PFSK-1 (cell line): Measurements from ENCODE around the gene NKX1-2.

Source experiments
- FOXP2 ChIP-seq: optimal IDR thresholded peaks from 2 replicates; pipeline ENCODE3; 2011; ENCODE audit warnings: borderline replicate concordance, control low read depth, inconsistent platforms; ENCODE audit not compliant: insufficient read depth; ENCODE audit errors: extremely low read length, extremely low read depth
- POLR2AphosphoS5 ChIP-seq: IDR thresholded peaks from 2 replicates; pipeline ENCODE4 v1.6.1; 2012; ENCODE audit warnings: low read depth, mild to moderate bottlenecking, control low read depth, low read length, moderate library complexity
- SIN3A ChIP-seq: IDR thresholded peaks from 2 replicates; pipeline ENCODE4 v1.6.1; 2012; ENCODE audit warnings: mild to moderate bottlenecking, low read length, moderate library complexity, borderline replicate concordance; ENCODE audit not compliant: insufficient read depth
- TAF1 ChIP-seq: IDR thresholded peaks from 2 replicates; pipeline ENCODE4 v1.6.1; 2012; ENCODE audit warnings: low read length, control low read depth, borderline replicate concordance; ENCODE audit not compliant: insufficient read depth
- TF ChIP-seq, protein P1 (sequence below), 2 experiments: IDR thresholded peaks; 2 replicates each; pipeline versions ENCODE4 v1.6.1 to v1.8.0; 2011 to 2012; ENCODE audit warnings: low read depth in 2 of 2, low read length in 2 of 2, control low read depth in 1 of 2, inconsistent platforms in 1 of 2, mild to moderate bottlenecking in 1 of 2, moderate library complexity in 1 of 2; ENCODE audit not compliant: insufficient read depth in 1 of 2

DNA sequence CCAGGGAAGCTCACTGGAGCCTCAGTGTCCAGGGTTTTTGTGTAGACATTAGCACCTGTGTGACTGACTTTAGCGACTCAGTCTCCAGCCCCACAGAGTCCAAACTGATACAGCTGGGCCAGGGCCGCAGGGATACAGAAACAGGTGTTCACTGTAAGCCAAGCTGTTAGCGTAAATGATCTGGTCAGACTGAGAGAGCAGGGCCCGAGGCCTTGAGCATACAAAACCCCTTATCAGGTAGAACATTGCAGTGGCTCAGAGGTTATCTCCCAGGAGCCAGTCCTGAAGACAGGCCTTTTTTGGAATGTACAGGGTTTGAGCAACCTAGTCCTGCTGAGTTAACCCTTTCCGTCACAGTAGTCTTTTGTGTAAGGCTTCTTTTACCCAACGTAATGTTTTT, 36.8 kb upstream of the NKX1-2 start:
- TF ChIP-seq, protein P1, sequence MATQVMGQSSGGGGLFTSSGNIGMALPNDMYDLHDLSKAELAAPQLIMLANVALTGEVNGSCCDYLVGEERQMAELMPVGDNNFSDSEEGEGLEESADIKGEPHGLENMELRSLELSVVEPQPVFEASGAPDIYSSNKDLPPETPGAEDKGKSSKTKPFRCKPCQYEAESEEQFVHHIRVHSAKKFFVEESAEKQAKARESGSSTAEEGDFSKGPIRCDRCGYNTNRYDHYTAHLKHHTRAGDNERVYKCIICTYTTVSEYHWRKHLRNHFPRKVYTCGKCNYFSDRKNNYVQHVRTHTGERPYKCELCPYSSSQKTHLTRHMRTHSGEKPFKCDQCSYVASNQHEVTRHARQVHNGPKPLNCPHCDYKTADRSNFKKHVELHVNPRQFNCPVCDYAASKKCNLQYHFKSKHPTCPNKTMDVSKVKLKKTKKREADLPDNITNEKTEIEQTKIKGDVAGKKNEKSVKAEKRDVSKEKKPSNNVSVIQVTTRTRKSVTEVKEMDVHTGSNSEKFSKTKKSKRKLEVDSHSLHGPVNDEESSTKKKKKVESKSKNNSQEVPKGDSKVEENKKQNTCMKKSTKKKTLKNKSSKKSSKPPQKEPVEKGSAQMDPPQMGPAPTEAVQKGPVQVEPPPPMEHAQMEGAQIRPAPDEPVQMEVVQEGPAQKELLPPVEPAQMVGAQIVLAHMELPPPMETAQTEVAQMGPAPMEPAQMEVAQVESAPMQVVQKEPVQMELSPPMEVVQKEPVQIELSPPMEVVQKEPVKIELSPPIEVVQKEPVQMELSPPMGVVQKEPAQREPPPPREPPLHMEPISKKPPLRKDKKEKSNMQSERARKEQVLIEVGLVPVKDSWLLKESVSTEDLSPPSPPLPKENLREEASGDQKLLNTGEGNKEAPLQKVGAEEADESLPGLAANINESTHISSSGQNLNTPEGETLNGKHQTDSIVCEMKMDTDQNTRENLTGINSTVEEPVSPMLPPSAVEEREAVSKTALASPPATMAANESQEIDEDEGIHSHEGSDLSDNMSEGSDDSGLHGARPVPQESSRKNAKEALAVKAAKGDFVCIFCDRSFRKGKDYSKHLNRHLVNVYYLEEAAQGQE (IDR thresholded peaks at IDR 0.05; ENCODE audit: insufficient read depth in 1 of 2, low read depth in 2 of 2, low read length in 2 of 2) = no peak
- TF ChIP-seq SIN3A (no peak), TAF1 (no peak), POLR2AphosphoS5 (no peak), FOXP2 (no peak)
